ENCODE data around the gene DNAJC12.
"Not testable (repeated sequence)": the region's sequence is repeated elsewhere in the genome, so short reads cannot be mapped to it uniquely, and the experiment has no call there.

The DNAJC12 gene

DNA sequence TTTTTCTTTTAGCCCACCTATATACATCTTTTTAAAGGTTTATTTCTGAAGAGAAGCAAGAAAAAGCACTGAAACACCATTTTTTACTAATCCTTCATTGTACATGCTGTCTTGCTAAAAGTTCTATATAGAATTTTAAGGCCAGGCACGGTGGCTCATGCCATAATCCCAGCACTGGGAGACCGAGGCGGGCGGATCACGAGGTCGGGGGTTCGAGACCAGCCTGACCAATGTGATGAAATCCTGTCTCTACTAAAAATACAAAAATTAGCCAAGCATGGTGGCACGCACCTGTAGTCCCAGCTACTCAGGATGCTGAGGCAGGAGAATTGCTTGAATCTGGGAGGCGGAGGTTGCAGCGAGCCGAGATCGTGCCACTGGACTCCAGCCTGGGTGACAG is 1.5 kb upstream of the DNAJC12 start:
- DNase-seq: not testable (repeated sequence)

DNA sequence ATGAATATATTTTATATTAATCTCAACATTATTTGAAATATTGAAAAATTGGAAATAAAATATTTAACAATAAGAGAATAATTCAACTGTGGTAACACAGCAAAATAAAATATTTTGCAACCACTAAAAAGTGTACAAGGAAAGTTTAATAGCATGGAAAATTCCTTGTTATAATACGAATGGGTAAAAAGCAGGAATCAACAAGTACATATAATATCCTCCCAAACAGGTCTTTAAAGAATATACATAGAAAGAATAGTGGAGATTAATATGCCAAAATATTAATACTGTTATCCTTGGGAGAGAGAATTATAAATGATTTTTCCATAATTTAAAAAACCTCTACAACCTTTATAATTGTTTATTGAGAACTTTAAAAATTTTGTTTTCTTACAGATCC is 1.0 kb downstream of the DNAJC12 start:
- no peak for DNase-seq

DNA sequence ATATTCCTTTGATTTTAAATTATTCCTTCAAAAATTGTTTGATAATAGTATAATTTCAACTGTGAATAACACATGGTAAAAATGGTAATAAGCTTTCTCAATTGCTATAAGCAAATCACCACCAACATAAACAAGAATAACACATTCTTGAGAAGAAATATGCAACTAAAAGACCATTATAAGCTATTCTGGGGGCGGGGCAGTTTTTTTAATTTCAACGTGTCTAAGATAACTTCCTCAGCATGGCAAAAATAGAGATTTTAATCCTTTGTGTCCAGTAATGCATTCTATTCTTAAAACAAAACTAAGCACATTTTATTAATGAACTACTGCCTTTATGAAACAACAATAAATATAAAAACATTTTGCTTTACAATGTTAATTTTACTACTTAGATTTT is 1.5 kb downstream of the DNAJC12 start:
- DNase-seq: no peak

DNA sequence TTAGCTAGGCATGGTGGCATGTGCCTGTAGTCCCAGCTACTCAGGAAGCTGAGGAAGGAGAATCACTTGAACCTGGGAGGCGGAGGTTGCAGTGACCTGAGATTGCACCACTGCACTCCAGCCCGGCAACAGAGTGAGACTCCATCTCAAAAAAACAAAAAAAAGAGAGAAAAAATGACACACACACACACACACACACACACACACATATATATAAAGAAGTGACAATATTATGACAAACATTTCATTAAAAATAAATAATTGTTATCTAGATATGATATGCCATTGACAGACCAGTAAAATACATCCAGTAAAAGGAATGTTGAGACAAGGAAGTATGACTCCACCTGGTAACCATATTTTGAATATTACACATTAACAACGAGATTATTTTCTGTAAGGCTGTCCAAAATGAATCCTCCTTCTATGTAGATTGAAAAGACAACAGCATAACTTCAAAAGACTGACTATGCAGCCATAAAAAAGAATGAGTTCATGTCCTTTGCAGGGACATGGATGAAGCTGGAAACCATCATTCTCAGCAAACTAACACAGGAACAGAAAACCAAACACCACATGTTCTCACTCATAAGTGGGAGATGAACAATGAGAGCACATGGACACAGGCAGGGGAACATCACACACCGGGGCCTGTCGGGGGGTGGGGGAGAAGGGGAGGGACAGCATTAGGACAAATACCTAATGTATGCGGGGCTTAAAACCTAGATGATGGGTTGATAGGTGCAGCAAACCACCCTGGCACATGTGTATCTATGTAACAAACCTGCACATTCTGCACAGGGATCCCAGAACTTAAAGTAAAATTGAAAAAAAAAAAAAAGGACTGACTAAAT is 2.2 kb downstream of the DNAJC12 start:
- not testable (repeated sequence) for DNase-seq

DNA sequence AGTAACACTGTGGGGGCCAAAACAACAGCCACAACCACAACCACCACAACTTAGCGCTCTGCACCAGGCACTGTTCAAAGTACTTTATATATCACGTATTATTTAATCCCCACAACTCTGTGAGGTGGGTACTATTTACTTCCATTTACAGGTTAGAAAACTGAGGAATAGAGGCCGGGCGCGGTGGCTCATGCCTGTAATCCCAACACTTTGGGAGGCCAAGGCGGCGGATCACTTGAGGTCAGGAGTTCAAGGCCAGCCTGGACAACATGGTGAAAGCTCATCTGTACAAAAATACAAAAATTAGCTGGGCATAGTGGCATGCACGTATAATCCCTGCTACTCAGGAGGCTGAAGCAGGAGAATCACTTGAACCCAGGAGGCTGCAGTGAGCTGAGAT is 3.6 kb downstream of the DNAJC12 start:
- no peak for DNase-seq

DNA sequence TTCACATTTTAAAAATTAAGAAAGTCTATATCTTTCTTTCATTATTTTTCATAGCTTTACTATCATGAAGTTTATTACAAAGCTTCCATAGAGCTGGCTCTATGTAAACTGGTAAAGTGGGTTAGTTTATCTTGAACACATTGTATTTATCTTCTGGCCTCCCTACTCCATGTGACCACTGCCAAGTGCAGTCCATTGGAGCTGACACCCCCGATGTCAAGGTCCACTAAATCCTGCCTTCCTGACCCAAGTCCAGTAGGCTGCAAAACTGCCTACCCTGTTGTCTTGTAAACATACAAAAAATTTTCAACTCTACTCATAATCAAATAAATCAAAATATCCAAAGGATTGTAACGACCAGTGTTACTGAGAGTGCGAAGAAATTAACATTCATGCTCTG is 10.2 kb downstream of the DNAJC12 start:
- no peak for DNase-seq

DNA sequence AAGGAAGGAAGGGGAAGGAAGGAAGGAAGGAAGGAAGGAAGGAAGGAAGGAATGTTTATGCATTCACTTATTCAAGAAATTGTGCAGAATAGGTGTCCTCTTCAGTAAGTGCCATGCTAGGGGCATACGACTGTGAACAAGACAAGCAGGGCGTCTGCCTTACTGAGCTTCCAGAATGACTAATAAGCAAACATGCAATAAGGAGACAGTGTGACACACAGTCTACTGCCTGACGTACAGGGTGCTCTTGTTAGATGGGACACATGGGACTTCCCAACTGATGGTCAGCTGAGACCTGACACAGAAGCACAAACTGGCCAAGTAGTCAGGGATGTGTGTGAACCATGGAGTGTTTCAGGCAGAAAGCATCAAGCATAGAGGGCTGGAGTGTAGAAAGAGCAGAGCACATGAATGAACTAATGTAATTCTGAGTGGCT is 18.2 kb downstream of the DNAJC12 start:
- DNase-seq: no peak

DNA sequence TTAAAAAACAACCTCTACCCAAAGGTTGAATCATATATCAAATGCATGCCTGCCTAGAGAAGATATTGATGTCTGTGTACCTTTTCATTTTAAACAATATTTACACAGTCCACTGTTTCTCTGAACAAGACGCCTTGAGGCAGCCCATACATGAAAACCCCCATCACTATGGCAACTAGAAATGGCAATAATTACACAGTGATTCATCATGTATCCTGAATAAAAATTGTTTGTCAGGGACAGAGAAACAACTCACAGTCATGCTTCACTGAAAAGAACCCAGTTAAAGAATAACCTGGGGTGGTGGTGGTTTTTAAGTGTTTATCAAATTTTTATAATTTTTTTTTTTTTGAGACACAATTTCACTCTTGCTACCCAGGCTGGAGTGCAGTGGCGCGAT is 19.7 kb downstream of the DNAJC12 start:
- DNase-seq: no peak

DNA sequence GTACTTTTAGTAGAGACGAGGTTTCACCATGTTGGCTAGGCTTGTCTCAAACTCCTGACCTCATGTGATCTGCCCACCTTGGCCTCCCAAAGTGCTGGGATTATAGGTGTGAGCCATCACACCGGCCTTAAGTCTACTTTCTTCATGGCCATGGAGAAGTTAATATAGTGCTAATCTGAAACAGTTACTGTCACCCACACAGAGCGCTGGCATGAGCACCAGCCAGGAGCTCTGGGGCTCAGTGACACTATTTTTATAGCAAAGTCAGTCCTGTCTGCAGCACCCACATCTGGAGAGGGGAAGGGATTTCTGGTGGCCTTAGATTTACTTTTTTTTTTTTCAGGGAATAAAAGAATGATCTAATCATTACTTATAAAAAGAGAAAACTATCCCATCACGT is 21.3 kb downstream of the DNAJC12 start:
- no peak for DNase-seq

DNA sequence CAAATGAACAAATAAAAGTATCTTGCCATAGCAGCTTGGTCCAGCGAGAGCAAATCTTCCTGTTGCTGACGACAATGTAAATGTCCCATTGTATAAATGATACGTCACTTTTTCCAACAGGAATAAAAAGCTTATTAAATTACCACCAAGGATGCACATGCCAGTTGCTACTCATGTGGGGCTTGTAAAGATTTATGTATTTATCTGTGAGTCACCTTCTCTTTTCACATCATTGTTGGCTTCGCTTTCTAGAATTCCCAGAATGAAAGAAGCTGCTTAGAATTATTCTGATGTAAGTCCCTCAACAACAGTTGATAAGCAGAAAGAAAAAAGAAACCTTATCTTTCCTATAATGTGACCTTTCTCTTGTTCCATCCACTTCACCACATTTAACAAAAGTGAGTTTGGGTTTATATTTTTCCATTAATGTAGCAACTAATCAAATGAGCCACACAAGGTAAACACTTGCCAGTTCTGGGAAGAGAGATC is 22.4 kb downstream of the DNAJC12 start:
- no peak for DNase-seq

DNA sequence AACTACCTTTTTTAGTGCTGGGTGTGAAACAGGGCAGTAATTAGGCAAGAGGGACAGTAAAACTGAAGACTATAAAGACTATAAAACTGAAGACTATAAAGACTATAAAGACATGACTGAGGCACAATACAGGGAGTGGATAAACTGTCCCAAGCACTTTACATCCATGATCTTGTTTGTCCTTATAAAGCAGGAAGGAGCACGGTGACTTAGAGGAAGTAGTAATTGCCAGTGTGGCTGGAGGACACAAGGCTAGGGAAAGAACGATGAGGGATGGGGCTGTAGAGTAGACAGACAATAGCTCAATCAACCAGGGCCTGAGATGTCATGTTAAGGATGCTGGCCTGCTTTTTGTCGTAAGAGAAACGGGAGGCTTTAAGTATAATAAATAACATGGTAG is 26.0 kb downstream of the DNAJC12 start:
- no peak for DNase-seq

DNA sequence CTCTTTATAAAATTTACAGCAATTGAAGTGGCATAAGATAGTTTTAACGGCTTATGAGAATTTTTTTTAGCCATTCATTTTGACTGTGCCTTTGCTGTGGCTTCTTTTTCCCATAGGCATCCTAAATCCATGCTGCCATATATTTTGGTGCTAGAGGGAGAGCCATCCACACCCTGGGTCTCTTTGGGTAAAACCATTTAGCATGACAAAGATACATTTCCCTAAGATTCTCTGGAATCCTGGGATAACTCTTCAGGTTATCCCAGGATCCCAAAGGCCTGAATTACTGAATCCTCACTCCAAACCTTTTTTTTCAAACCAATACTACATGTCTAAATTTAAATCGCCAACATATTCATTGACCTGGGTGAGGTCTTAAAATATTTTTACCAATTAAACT is 28.9 kb downstream of the DNAJC12 start:
- no peak for DNase-seq

DNA sequence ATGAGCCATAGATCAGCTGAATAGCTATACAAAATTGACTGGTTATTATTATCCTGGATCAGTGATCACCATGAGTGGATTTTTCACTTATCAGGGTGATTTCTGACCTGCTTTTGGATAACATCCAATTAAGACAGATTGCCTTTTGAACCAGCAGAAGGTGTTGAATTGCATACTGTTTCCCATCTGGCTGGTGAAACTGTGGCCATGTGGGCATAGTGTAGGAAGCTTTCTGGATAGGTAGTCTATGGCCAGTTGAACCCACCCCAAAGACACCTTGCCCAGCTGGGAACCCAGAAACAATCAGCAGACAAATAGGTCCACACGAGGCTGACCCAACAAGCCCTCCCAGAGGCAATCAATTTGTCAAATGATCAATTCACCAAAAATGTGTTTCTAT is 29.3 kb downstream of the DNAJC12 start:
- DNase-seq: no peak

DNA sequence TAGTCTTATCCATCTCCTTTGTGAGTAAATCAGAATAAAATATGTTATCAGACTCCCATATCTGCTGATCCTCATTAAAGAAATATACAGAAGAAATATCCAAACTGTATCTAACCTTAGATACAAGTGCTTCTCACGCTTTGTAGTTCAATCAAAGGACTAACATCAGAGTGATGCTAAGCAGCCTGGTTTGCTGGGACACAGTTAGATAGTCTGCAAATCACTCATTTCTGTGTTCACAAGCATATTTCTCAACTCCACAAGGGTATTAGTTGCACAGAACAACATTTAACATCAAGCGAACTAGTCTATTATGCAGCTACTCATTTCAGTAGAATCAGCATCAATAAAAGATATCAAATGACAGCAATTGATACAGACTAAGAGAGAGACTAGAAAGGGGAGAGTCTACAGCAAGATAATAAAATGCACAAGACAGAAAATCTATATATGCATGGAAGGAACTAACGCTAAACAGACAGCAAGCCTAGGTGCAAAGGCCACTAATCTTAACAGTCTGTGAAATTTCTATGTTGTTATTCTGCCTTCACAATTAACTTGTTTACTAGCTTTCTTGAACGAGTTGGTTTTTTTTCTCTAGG is 30.0 kb downstream of the DNAJC12 start:
- DNase-seq: no peak

DNA sequence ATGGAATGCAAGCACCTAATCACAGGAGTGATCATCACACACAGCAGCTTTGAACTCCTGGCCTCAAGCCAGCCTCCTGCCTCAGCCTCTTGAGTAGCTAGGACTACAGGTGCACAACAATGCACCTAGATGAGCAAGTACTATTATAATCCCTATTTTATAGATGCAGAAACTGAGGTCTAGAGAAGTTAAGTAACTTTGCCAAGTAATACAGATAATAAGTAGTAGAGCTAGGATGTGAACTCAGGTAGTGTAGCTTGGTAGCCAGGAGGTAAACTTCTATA is 33.7 kb downstream of the DNAJC12 start:
- DNase-seq: no peak

DNA sequence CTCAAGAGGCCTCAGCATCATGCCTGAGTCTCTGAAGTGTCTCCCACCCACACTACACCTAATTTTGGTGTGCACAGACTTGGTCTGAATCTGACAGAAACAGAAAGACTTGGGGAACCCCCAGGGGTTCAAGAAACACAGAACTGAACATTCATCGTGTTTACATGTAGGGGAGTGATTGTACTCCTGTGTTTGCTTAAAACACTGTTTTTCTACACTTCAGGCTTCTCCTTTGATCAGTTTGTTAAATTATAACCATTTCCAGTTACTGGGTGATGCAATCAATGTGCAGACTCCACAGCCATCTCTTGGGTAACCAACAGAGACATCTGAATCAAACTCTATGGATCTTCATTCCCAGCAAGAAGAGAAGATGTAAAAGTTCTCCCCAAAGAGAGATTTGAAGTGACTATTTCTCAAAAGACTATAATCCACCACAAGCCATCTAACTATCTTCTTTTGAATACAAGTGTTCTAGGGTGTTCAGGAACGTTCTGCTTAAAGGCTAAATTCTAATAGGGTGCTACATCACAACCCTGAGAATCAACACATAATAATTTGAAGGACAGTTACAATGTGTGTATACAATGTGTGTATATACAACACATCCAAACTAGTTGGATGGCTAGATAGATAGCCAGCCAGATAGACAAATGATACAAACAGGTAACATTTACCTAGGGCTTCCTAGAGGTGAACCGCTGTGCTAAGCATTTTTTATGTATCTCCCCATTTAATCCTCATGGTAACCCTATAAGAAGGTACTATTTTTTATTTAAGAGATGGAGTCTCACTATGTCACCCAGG is 34.2 kb downstream of the DNAJC12 start:
- no peak for DNase-seq

DNA sequence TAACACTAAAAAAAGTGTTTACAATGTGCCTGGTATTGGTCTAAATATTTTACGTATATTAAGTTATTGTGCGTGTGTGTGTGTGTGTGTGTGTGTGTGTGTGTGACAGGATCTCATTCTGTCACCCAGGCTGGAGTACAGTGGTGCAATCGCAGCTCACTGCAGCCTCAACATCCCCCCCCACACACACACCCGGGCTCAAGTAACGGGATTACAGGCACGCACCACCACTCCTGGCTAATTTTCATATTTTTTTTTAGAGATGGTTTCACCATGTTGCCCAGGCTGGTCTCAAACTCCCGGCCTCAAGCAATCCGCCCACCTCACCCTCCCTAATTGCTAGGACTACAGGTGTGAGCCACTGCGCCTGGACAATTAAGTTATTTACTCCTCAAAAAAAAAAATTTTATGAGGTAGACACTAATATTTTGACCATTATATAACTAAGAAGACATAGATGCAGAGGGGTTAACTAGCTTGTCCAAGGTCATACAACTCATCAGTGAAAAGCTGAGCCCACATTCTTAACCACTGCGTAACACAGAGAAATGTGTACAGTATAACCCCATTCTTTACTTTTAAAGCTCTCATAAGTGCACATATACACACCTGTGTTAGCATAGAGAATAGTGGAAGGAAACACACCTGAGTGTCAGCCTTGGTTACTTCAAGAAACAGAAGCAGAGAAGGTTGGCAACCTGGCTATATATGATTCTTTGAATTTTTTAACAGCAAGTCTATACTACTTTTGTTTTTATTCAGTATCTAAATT is 35.0 kb downstream of the DNAJC12 start:
- no peak for DNase-seq

DNA sequence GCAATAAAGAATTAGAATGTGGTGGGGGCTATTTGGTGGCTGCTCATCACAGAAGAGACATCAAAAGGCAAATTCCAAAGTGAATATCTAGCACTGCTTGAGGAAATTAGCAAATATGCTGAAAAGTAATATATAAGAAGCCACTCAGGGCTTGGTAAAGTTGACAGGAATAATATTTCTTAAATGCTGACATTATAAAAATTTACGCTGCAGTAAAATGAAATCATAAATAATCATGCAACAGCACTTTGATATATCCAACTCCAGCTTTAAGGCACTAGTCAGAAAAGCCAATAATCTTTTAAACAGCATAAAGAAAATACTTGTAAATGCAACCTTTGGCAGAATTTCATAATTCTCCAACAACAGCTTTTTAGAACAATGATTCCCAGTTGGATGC is 36.9 kb downstream of the DNAJC12 start:
- DNase-seq: no peak

DNA sequence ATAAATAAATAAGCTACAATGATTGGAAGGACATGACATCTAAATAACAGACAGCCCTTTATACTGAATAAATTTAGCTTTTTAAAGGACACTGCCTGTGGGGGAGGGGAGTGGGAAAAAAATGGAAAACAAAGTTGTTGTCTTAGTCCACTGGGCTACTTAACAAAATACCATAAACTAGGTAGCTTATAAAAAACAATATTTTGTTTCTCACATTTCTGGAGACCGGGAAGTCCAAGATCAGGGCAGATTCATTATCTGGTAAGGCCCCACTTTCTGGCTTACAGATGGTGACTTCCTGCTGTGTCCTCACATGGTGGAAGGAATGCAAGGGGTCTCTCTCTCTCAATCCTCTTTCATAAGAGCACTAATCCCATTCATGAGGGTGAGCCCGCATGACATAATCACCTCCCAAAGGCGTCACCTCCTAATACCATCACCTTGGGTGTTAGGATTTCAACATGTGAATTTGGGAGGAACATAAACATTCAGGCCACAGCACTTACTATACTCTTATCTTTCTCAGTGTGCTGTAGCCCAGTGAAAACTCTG is 43.0 kb downstream of the DNAJC12 start:
- DNase-seq: no peak

DNA sequence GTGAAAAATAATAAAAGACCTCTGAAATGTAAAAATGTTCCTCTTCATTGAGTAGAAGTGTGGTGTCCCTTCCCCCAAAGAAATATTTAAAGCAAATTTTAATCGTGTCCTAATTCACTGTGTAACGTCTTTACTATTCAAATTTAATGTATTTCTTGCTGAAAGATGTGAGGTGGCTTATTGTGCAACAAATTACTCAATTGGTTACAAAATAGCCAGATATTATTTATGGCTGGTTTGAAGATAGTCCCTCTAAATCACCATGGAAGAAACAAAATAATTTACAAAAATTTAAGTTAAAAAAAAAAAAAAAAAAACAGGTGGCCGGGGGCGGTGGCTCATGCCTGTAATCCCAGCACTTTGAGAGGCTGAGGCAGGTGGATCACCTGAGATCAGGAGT is 43.7 kb downstream of the DNAJC12 start:
- no peak for DNase-seq

DNA sequence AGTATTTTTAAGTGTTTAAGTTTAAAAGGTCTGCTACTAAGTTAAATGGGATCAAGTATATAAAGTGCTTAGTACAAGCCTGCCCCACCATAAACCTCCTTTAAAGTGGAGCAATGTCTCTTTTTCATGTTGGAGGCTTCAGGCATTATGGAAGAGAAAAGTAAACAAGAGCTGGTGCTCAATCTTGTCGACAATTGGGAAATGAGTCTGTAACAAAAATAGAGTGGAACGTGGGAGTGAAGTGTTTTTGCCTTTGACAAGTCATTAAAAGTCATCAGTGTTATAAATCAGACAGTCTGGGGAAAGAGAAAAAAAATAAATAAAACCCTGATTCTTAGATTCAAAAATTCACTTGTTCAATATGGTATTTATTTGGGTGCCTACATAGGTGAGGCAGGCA is 44.7 kb downstream of the DNAJC12 start:
- no peak for DNase-seq

DNA sequence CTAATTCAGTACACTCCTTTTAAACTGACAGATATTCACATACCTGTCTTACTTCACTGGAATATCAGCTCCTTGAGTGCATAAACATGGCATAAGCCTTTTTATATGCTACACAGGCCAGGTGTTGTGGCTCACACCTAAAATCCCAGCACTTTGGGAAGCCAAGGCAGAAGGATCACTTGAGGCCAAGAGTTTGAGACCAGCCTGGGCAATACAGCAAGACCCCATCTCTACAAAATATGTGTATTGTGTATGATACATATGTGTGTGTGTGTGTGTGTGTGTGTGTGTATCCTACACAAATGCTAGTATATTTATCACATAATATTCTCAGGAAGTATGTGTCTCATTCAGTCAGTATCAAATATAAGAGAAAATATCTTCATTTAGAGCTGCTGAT is 45.3 kb downstream of the DNAJC12 start:
- DNase-seq: no peak

Measured in CD4-positive, alpha-beta T cell treated with Interleukin-15 for 1 hour (primary cell).